Measurements from ENCODE around the gene KCNA4. TPM values are rescaled to one million over a fixed set of nuclear protein-coding genes. Genes with fewer than 3 reads are reported as not detected.
"Not testable (repeated sequence)": the region's sequence is repeated elsewhere in the genome, so short reads cannot be mapped to it uniquely, and the experiment has no call there.

The KCNA4 gene
- polyA plus RNA-seq, 1 donor = 0.82 TPM

GRCh38 chr11:30000986-30001750 lies 15.7 kb downstream of the KCNA4 start:
- Histone ChIP-seq H3K4me3 (ENCODE audit: low read length) (no peak overlapping the region), H3K27me3 (ENCODE audit: control insufficient read depth, insufficient read depth, low read length) (no peaks in the 10 kb centered on the region), H3K36me3 (ENCODE audit: control insufficient read depth, insufficient read depth, low read length) (no peaks in the 10 kb centered on the region), H3K27ac (ENCODE audit: low read length) (no peak overlapping the region), H3K9me3 (ENCODE audit: control insufficient read depth, low read depth, low read length) (no peaks in the 10 kb centered on the region), H3K4me1 (ENCODE audit: control insufficient read depth, insufficient read depth, low read length) (no peaks in the 10 kb centered on the region)
- 33% methylated on average over 1 of the region's 5 CpGs for WGBS (ENCODE audit: insufficient coverage, low lambda C conversion rate)
- DNase-seq = no peak

- no peak overlapping the region for H3K27ac ChIP-seq (ENCODE audit: low read length)
- no peaks in the 10 kb centered on the region for H3K4me1 ChIP-seq (ENCODE audit: control insufficient read depth, insufficient read depth, low read length)
- H3K36me3 ChIP-seq (ENCODE audit: control insufficient read depth, insufficient read depth, low read length) = no peaks in the 10 kb centered on the region
- no peak overlapping the region for H3K4me3 ChIP-seq (ENCODE audit: low read length)
- no peak for DNase-seq
- H3K9me3 ChIP-seq (ENCODE audit: control insufficient read depth, low read depth, low read length) = no peaks in the 10 kb centered on the region
- H3K27me3 ChIP-seq (ENCODE audit: control insufficient read depth, insufficient read depth, low read length) = no peaks in the 10 kb centered on the region
- whole genome bisulfite sequencing (ENCODE audit: insufficient coverage, low lambda C conversion rate) = no CpG with 5 or more reads among the region's 1 CpG
These were observed 20.8 kb downstream of the KCNA4 start for GRCh38 chr11:29996016-29996415.

GRCh38 chr11:29989174-29989970 lies 27.5 kb downstream of the KCNA4 start:
- H3K27ac ChIP-seq (ENCODE audit: low read length) = no peak overlapping the region
- DNase-seq = no peak
- H3K27me3 ChIP-seq (ENCODE audit: control insufficient read depth, insufficient read depth, low read length) = no peaks in the 10 kb centered on the region
- 80% methylated on average over 1 of the region's 1 CpG for WGBS (ENCODE audit: insufficient coverage, low lambda C conversion rate)
- no peaks in the 10 kb centered on the region for H3K36me3 ChIP-seq (ENCODE audit: control insufficient read depth, insufficient read depth, low read length)
- no peaks in the 10 kb centered on the region for H3K9me3 ChIP-seq (ENCODE audit: control insufficient read depth, low read depth, low read length)
- no peaks in the 10 kb centered on the region for H3K4me1 ChIP-seq (ENCODE audit: control insufficient read depth, insufficient read depth, low read length)
- H3K4me3 ChIP-seq (ENCODE audit: low read length) = no peak overlapping the region

- H3K27me3 ChIP-seq (ENCODE audit: control insufficient read depth, insufficient read depth, low read length) = no peaks in the 10 kb centered on the region
- H3K27ac ChIP-seq (ENCODE audit: low read length) = no peak overlapping the region
- H3K9me3 ChIP-seq (ENCODE audit: control insufficient read depth, low read depth, low read length) = no peaks in the 10 kb centered on the region
- no peak for DNase-seq
- no peaks in the 10 kb centered on the region for H3K36me3 ChIP-seq (ENCODE audit: control insufficient read depth, insufficient read depth, low read length)
- no peak overlapping the region for H3K4me3 ChIP-seq (ENCODE audit: low read length)
- no CpG with 5 or more reads among the region's 1 CpG for WGBS (ENCODE audit: insufficient coverage, low lambda C conversion rate)
- no peaks in the 10 kb centered on the region for H3K4me1 ChIP-seq (ENCODE audit: control insufficient read depth, insufficient read depth, low read length)
These were observed 31.6 kb downstream of the KCNA4 start for GRCh38 chr11:29985248-29985647.

GRCh38 chr11:29984544-29984943 lies 32.3 kb downstream of the KCNA4 start:
- DNase-seq = no peak
- Histone ChIP-seq H3K4me1 (ENCODE audit: control insufficient read depth, insufficient read depth, low read length) (no peaks in the 10 kb centered on the region), H3K27me3 (ENCODE audit: control insufficient read depth, insufficient read depth, low read length) (no peaks in the 10 kb centered on the region), H3K27ac (ENCODE audit: low read length) (no peak overlapping the region), H3K36me3 (ENCODE audit: control insufficient read depth, insufficient read depth, low read length) (no peaks in the 10 kb centered on the region), H3K4me3 (ENCODE audit: low read length) (no peak overlapping the region), H3K9me3 (ENCODE audit: control insufficient read depth, low read depth, low read length) (no peaks in the 10 kb centered on the region)
- WGBS (ENCODE audit: insufficient coverage, low lambda C conversion rate) = 100% methylated on average over 1 of the region's 4 CpGs

GRCh38 chr11:29978549-29978948 lies 38.3 kb downstream of the KCNA4 start:
- no peak overlapping the region for H3K4me3 ChIP-seq (ENCODE audit: low read length)
- no peaks in the 10 kb centered on the region for H3K9me3 ChIP-seq (ENCODE audit: control insufficient read depth, low read depth, low read length)
- DNase-seq = no peak
- no peaks in the 10 kb centered on the region for H3K27me3 ChIP-seq (ENCODE audit: control insufficient read depth, insufficient read depth, low read length)
- H3K27ac ChIP-seq (ENCODE audit: low read length) = no peak overlapping the region
- no CpG with 5 or more reads among the region's 2 CpGs for WGBS (ENCODE audit: insufficient coverage, low lambda C conversion rate)
- no peaks in the 10 kb centered on the region for H3K36me3 ChIP-seq (ENCODE audit: control insufficient read depth, insufficient read depth, low read length)
- no peaks in the 10 kb centered on the region for H3K4me1 ChIP-seq (ENCODE audit: control insufficient read depth, insufficient read depth, low read length)

- not testable (repeated sequence) for H3K4me1 ChIP-seq (ENCODE audit: control insufficient read depth, insufficient read depth, low read length); H3K4me3 ChIP-seq (ENCODE audit: low read length); H3K27ac ChIP-seq (ENCODE audit: low read length); H3K27me3 ChIP-seq (ENCODE audit: control insufficient read depth, insufficient read depth, low read length); DNase-seq; H3K9me3 ChIP-seq (ENCODE audit: control insufficient read depth, low read depth, low read length); H3K36me3 ChIP-seq (ENCODE audit: control insufficient read depth, insufficient read depth, low read length)
- no CpG with 5 or more reads among the region's 10 CpGs for WGBS (ENCODE audit: insufficient coverage, low lambda C conversion rate)
These were observed 41.2 kb downstream of the KCNA4 start for GRCh38 chr11:29975580-29975979.

GRCh38 chr11:29963796-29964195 lies 53.0 kb downstream of the KCNA4 start:
- WGBS (ENCODE audit: insufficient coverage, low lambda C conversion rate) = 93% methylated on average over 2 of the region's 2 CpGs
- no peaks in the 10 kb centered on the region for H3K9me3 ChIP-seq (ENCODE audit: control insufficient read depth, low read depth, low read length)

GRCh38 chr11:29963036-29963435 lies 53.8 kb downstream of the KCNA4 start:
- no CpG with 5 or more reads among the region's 2 CpGs for WGBS (ENCODE audit: insufficient coverage, low lambda C conversion rate)
- Histone ChIP-seq H3K4me3 (ENCODE audit: low read length) (no peak overlapping the region), H3K27ac (ENCODE audit: low read length) (no peak overlapping the region), H3K9me3 (ENCODE audit: control insufficient read depth, low read depth, low read length) (no peaks in the 10 kb centered on the region), H3K36me3 (ENCODE audit: control insufficient read depth, insufficient read depth, low read length) (no peaks in the 10 kb centered on the region), H3K27me3 (ENCODE audit: control insufficient read depth, insufficient read depth, low read length) (no peaks in the 10 kb centered on the region), H3K4me1 (ENCODE audit: control insufficient read depth, insufficient read depth, low read length) (no peaks in the 10 kb centered on the region)
- no peak for DNase-seq

More at GRCh38 chr11:29963796-29964195, 53.0 kb downstream of the KCNA4 start:
- H3K4me1 ChIP-seq (ENCODE audit: control insufficient read depth, insufficient read depth, low read length) = no peaks in the 10 kb centered on the region
- no peak overlapping the region for H3K4me3 ChIP-seq (ENCODE audit: low read length)
- no peak for DNase-seq
- H3K36me3 ChIP-seq (ENCODE audit: control insufficient read depth, insufficient read depth, low read length) = no peaks in the 10 kb centered on the region
- no peaks in the 10 kb centered on the region for H3K27me3 ChIP-seq (ENCODE audit: control insufficient read depth, insufficient read depth, low read length)
- H3K27ac ChIP-seq (ENCODE audit: low read length) = no peak overlapping the region

GRCh38 chr11:29962243-29962642 lies 54.6 kb downstream of the KCNA4 start:
- H3K4me1 ChIP-seq (ENCODE audit: control insufficient read depth, insufficient read depth, low read length) = no peaks in the 10 kb centered on the region
- H3K4me3 ChIP-seq (ENCODE audit: low read length) = no peak overlapping the region
- H3K27me3 ChIP-seq (ENCODE audit: control insufficient read depth, insufficient read depth, low read length) = no peaks in the 10 kb centered on the region
- DNase-seq = no peak
- WGBS (ENCODE audit: insufficient coverage, low lambda C conversion rate) = 100% methylated on average over 1 of the region's 2 CpGs
- no peak overlapping the region for H3K27ac ChIP-seq (ENCODE audit: low read length)
- no peaks in the 10 kb centered on the region for H3K36me3 ChIP-seq (ENCODE audit: control insufficient read depth, insufficient read depth, low read length)
- no peaks in the 10 kb centered on the region for H3K9me3 ChIP-seq (ENCODE audit: control insufficient read depth, low read depth, low read length)
